OCI-LY7 (cell line): ENCODE measurements around the gene DENND6B. TPM values are rescaled to one million over a fixed set of nuclear protein-coding genes. Genes with fewer than 3 reads are reported as not detected.

Experiments used
- BruUV-seq: library from RNA; stranded (reverse); fragments of 400-500 nt; replicated peaks from 2 replicates; lab custom pipeline; 2021; lab: Mats Ljungman, UMichigan
- CTCF ChIA-PET: fragments of 300-600 bp; sonication (Branson Sonifier 250); formaldehyde crosslinking; loops from one replicate; lab custom pipeline; 2022; ENCODE audit warnings: antibody characterized with exemption; ENCODE audit not compliant: unreplicated experiment; lab: Charles Lee
- POLR2A ChIA-PET: fragments of 300-600 bp; sonication (Branson Sonifier 250); formaldehyde crosslinking; loops from one replicate; lab custom pipeline; 2022; ENCODE audit warnings: antibody characterized with exemption; lab: Charles Lee
- DNase-seq: peaks from one replicate; pipeline ENCODE4 v3.0.0-alpha.2; 2015; ENCODE audit warnings: low spot score
- H2AFZ ChIP-seq: fragments of 200-600 bp; sonication (generic), shearing (Covaris generic); 2 replicates; pipeline ENCODE4 v1.6.1; 2014; ENCODE audit warnings: mild to moderate bottlenecking, antibody characterized with exemption, low read length, moderate library complexity
- H3K27ac ChIP-seq: fragments of 200-600 bp; sonication (generic); 2 replicates; pipeline ENCODE4 v1.5.1; 2014; ENCODE audit warnings: mixed run types, low read depth, mild to moderate bottlenecking, moderate library complexity, low read length, inconsistent platforms; ENCODE audit not compliant: poor library complexity, severe bottlenecking
- H3K36me3 ChIP-seq: fragments of 200-600 bp; sonication (generic); 2 replicates; pipeline ENCODE4 v1.6.1; 2014; ENCODE audit warnings: mild to moderate bottlenecking, antibody characterized with exemption, low read length, moderate library complexity, mixed read lengths; ENCODE audit not compliant: insufficient read depth
- H3K4me1 ChIP-seq: fragments of 200-600 bp; sonication (generic); 2 replicates; pipeline ENCODE4 v1.5.1; 2014; ENCODE audit warnings: mild to moderate bottlenecking, low read length; ENCODE audit not compliant: insufficient read depth, poor library complexity, severe bottlenecking
- H3K4me2 ChIP-seq: fragments of 200-600 bp; sonication (generic); 2 replicates; pipeline ENCODE4 v1.6.1; 2014; ENCODE audit warnings: mild to moderate bottlenecking, low read length
- H3K4me3 ChIP-seq: fragments of 200-600 bp; sonication (generic); 2 replicates; pipeline ENCODE4 v1.5.1; 2014; ENCODE audit warnings: mild to moderate bottlenecking, low read depth, low read length; ENCODE audit not compliant: poor library complexity, severe bottlenecking
- H3K79me2 ChIP-seq: fragments of 200-600 bp; sonication (generic); 2 replicates; pipeline ENCODE4 v1.6.1; 2016; ENCODE audit warnings: low read depth, mild to moderate bottlenecking, low read length, moderate library complexity, mixed read lengths; ENCODE audit not compliant: insufficient read depth
- H3K9me2 ChIP-seq: fragments of 200-600 bp; sonication (generic); 2 replicates; pipeline ENCODE4 v1.6.1; 2016; ENCODE audit warnings: mild to moderate bottlenecking, low read length, mixed read lengths; ENCODE audit not compliant: insufficient read depth
- H3K9me3 ChIP-seq: fragments of 200-600 bp; sonication (generic); 2 replicates; pipeline ENCODE4 v1.6.1; 2014; ENCODE audit warnings: mild to moderate bottlenecking, mixed run types, low read length, mixed read lengths
- H4K20me1 ChIP-seq: fragments of 200-600 bp; sonication (generic); 2 replicates; pipeline ENCODE4 v1.6.1; 2014; ENCODE audit warnings: mild to moderate bottlenecking, antibody characterized with exemption, low read length, moderate library complexity, mixed read lengths; ENCODE audit not compliant: insufficient read depth
- CTCF ChIP-seq: fragments of 200-600 bp; sonication (generic); conservative IDR thresholded peaks from 2 replicates; pipeline ENCODE4 v1.5.1; 2014; ENCODE audit warnings: mild to moderate bottlenecking, antibody characterized with exemption, low read length, moderate library complexity, mixed read lengths
- EZH2phosphoT487 ChIP-seq: fragments of 200-600 bp; sonication (generic); IDR thresholded peaks from 2 replicates; pipeline ENCODE4 v1.6.1; 2018; ENCODE audit warnings: low read depth, borderline replicate concordance, mild to moderate bottlenecking, mixed run types, antibody characterized with exemption, low read length, moderate library complexity, mixed read lengths
- intact Hi-C: fragments of 100-400 bp; cut with micrococcal nuclease; formaldehyde crosslinking; loops from one replicate; pipeline ENCODE4 v1.10.0; 2022; ENCODE audit not compliant: unreplicated experiment
- total RNA-seq, 2 experiments: library from RNA; depleted of rRNA in 1 of 2; stranded (reverse); fragments of >200 nt in 1 of 2; shearing (Covaris generic) in 1 of 2; gene quantifications; 2 replicates each; pipeline ENCODE4 v1.2.3, GENCODE V29; 2014 to 2022

DENND6B gene
- total RNA-seq, 2 experiments from 2014 or later: 31.6 to 45.0 TPM

GRCh38 chr22:50303848-50304527, 22.8 kb downstream of the DENND6B start:
- Histone ChIP-seq H4K20me1 (no peaks in the 10 kb centered on the region), H3K79me2 (no peaks in the 10 kb centered on the region), H3K4me3 (no peak overlapping the region), H2AFZ (no peak overlapping the region), H3K9me3 (no peaks in the 10 kb centered on the region), H3K4me2 (peak overlapping the region; percentile 55), H3K9me2 (no peaks in the 10 kb centered on the region), H3K36me3 (no peaks in the 10 kb centered on the region), H3K27ac (peak overlapping the region; percentile 27), H3K4me1 (peaks cover 95% of the 10 kb centered on the region)
- ChIA-PET CTCF (interaction anchor here (0.6 to 1.8 kb wide), 4 partner anchors 11 to 204 kb away, joined by 3 to 5 read pairs (median 3); partner anchors contain the start of gene NCAPH2), POLR2A (interaction anchor here (2.0 kb wide), 1 partner anchor 11 kb away, joined by 10 read pairs; no protein-coding TSS in a partner anchor)
- intact Hi-C loops: no loop called here
- TF ChIP-seq CTCF (peak; percentile 36; the same call in 1 of the 2 replicates), EZH2phosphoT487 (no peak)
- BruUV-seq: no TSS peak
- DNase-seq: peak; percentile 38

DNA sequence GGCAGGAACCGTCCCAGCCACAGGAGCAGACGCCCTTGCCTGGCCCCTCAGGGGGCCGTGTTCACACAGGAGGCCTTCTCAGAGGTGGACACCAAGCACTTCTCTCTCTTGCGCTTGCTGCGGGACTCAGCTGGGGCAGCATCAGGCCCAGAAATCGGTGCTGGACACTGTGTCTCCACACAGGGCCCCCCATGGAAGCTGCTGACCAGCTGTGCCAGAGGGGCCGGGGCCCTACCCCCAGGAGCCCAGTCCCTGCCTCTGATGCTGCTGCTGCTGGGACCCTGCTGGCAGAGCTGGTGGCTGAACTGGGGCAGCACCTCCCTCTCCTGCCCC, 23.3 kb downstream of the DENND6B start:
- no peaks in the 10 kb centered on the region for H3K9me2 ChIP-seq
- no peaks in the 10 kb centered on the region for H4K20me1 ChIP-seq
- peaks cover 90% of the 10 kb centered on the region for H3K4me1 ChIP-seq
- H3K9me3 ChIP-seq: no peaks in the 10 kb centered on the region
- DNase-seq: no peak
- no peak overlapping the region for H3K27ac ChIP-seq
- TF ChIP-seq EZH2phosphoT487 (no peak), CTCF (no peak)
- no peaks in the 10 kb centered on the region for H3K36me3 ChIP-seq
- POLR2A ChIA-PET: interaction anchor here (2.0 kb wide), 1 partner anchor 11 kb away, joined by 10 read pairs; no protein-coding TSS in a partner anchor
- CTCF ChIA-PET: interaction anchor here (0.6 to 1.8 kb wide), 3 partner anchors 12 to 205 kb away, joined by 3 to 5 read pairs (median 3); partner anchors contain the start of gene NCAPH2
- peak overlapping the region; percentile 55 for H3K4me2 ChIP-seq
- H3K4me3 ChIP-seq: no peak overlapping the region
- no TSS peak for BruUV-seq
- H3K79me2 ChIP-seq: no peaks in the 10 kb centered on the region
- no peak overlapping the region for H2AFZ ChIP-seq
- intact Hi-C loops: no loop called here

GRCh38 chr22:50302564-50302963, 24.2 kb downstream of the DENND6B start:
- POLR2A ChIA-PET: no interaction called here
- Histone ChIP-seq H3K4me1 (peaks cover 82% of the 10 kb centered on the region), H3K4me2 (peak overlapping the region; percentile 55; the same call in 1 of the 2 replicates), H3K9me2 (no peaks in the 10 kb centered on the region), H3K36me3 (no peaks in the 10 kb centered on the region), H2AFZ (no peak overlapping the region), H4K20me1 (no peaks in the 10 kb centered on the region), H3K9me3 (no peaks in the 10 kb centered on the region), H3K79me2 (no peaks in the 10 kb centered on the region), H3K27ac (no peak overlapping the region), H3K4me3 (no peak overlapping the region)
- no peak for TF ChIP-seq CTCF
- no peak for TF ChIP-seq EZH2phosphoT487
- no TSS peak for BruUV-seq
- DNase-seq: no peak
- intact Hi-C loops: no loop called here
- CTCF ChIA-PET: interaction anchor here (0.8 kb wide), 1 partner anchor 26 kb away, joined by 13 read pairs; no protein-coding TSS in a partner anchor
